IMR-90 (cell line): ENCODE data around the gene OSBPL8. TPM values are rescaled to one million over a fixed set of nuclear protein-coding genes. Genes with fewer than 3 reads are reported as not detected.

ENCODE experiments used
- ATAC-seq: fragments of 200-7000 bp; cut with Tn5 transposase; 2 replicates; pipeline ENCODE4 v1.9.1; 2020; ENCODE audit warnings: low read depth, mild to moderate bottlenecking, moderate library complexity
- BruUV-seq: library from RNA; stranded (reverse); fragments of 400-500 nt; replicated peaks from 2 replicates; lab custom pipeline; 2021; lab: Mats Ljungman, UMichigan
- CTCF ChIA-PET: fragments of 300-600 bp; formaldehyde crosslinking; extraction: SDS; loops from one replicate; lab custom pipeline; 2021; ENCODE audit warnings: antibody characterized with exemption; lab: Yijun Ruan, JAX
- POLR2A ChIA-PET: fragments of 300-600 bp; sonication (Branson Sonifier 250); formaldehyde crosslinking; loops from one replicate; lab custom pipeline; 2022; ENCODE audit warnings: antibody characterized with exemption; ENCODE audit not compliant: unreplicated experiment; lab: Charles Lee
- DNase-seq: peaks from one replicate; pipeline ENCODE4 v3.0.0; 2013
- H2AFZ ChIP-seq: replicated peaks from 2 replicates; pipeline ENCODE3; 2013; ENCODE audit warnings: low read length, mild to moderate bottlenecking; ENCODE audit not compliant: poor library complexity
- H2AK5ac ChIP-seq: 2 replicates; pipeline ENCODE4 v1.6.1; 2013; ENCODE audit warnings: low read depth, low read length, inconsistent platforms
- H2AK9ac ChIP-seq: replicated peaks from 2 replicates; pipeline ENCODE3; 2013; ENCODE audit warnings: mild to moderate bottlenecking, low read depth, low read length, moderate library complexity; ENCODE audit not compliant: poor library complexity
- H2BK120ac ChIP-seq: 2 replicates; pipeline ENCODE4 v1.6.1; 2013; ENCODE audit warnings: low read depth, low read length, inconsistent platforms
- H2BK15ac ChIP-seq: 3 replicates; pipeline ENCODE4 v1.6.1; 2013; ENCODE audit warnings: low read depth, low read length, inconsistent platforms
- H2BK20ac ChIP-seq: 2 replicates; pipeline ENCODE4 v1.6.1; 2013; ENCODE audit warnings: low read depth, mild to moderate bottlenecking, inconsistent platforms, low read length, moderate library complexity
- H2BK5ac ChIP-seq: 2 replicates; pipeline ENCODE4 v1.6.1; 2013; ENCODE audit warnings: mild to moderate bottlenecking, low read depth, low read length, inconsistent platforms; ENCODE audit not compliant: poor library complexity, severe bottlenecking
- H3K14ac ChIP-seq: replicated peaks from 2 replicates; pipeline ENCODE4 v1.6.1; 2013; ENCODE audit warnings: low read depth, low read length, inconsistent platforms
- H3K18ac ChIP-seq: 2 replicates; pipeline ENCODE4 v1.6.1; 2013; ENCODE audit warnings: low read depth, low read length, control low read depth
- H3K23ac ChIP-seq: 2 replicates; pipeline ENCODE4 v1.6.1; 2013; ENCODE audit warnings: low read depth, low read length, inconsistent platforms
- H3K27ac ChIP-seq: 2 replicates; pipeline ENCODE4 v1.5.1; 2013; ENCODE audit warnings: mild to moderate bottlenecking, control low read depth, low read length; ENCODE audit not compliant: insufficient read depth
- H3K27me3 ChIP-seq: 2 replicates; pipeline ENCODE4 v1.6.1; 2013; ENCODE audit warnings: low read length; ENCODE audit not compliant: control insufficient read depth, insufficient read depth
- H3K36me3 ChIP-seq: 2 replicates; pipeline ENCODE4 v1.6.1; 2013; ENCODE audit warnings: low read length, mixed read lengths; ENCODE audit not compliant: control insufficient read depth, insufficient read depth
- H3K4ac ChIP-seq: 2 replicates; pipeline ENCODE4 v1.6.1; 2013; ENCODE audit warnings: low read depth, low read length, inconsistent platforms
- H3K4me1 ChIP-seq: 2 replicates; pipeline ENCODE4 v1.6.1; 2013; ENCODE audit warnings: low read length, mixed read lengths; ENCODE audit not compliant: control insufficient read depth, insufficient read depth
- H3K4me2 ChIP-seq: 2 replicates; pipeline ENCODE4 v1.6.1; 2013; ENCODE audit warnings: low read depth, mild to moderate bottlenecking, control low read depth, low read length, moderate library complexity
- H3K4me3 ChIP-seq: 2 replicates; pipeline ENCODE4 v1.5.1; 2013; ENCODE audit warnings: low read depth, mild to moderate bottlenecking, control low read depth, low read length, moderate library complexity; ENCODE audit not compliant: insufficient read depth
- H3K56ac ChIP-seq: 2 replicates; pipeline ENCODE4 v1.6.1; 2013; ENCODE audit warnings: low read length, inconsistent platforms; ENCODE audit not compliant: insufficient read depth; ENCODE audit errors: extremely low read depth
- H3K79me1 ChIP-seq, 2 experiments: 2 replicates each; pipeline ENCODE4 v1.6.1; 2013; ENCODE audit warnings: low read length in 2 of 2, inconsistent platforms in 1 of 2, low read depth in 1 of 2
- H3K9ac ChIP-seq: 2 replicates; pipeline ENCODE4 v1.6.1; 2013; ENCODE audit warnings: low read depth, low read length, control low read depth
- H3K9me1 ChIP-seq: 2 replicates; pipeline ENCODE4 v1.6.1; 2013; ENCODE audit warnings: low read length, inconsistent platforms; ENCODE audit not compliant: insufficient read depth
- H3K9me3 ChIP-seq: 2 replicates; pipeline ENCODE4 v1.6.1; 2013; ENCODE audit warnings: low read length; ENCODE audit not compliant: control insufficient read depth, insufficient read depth
- H4K20me1 ChIP-seq: 2 replicates; pipeline ENCODE4 v1.6.1; 2013; ENCODE audit warnings: low read length, inconsistent platforms; ENCODE audit not compliant: insufficient read depth
- H4K5ac ChIP-seq: 2 replicates; pipeline ENCODE4 v1.6.1; 2013; ENCODE audit warnings: mild to moderate bottlenecking, low read depth, low read length, control low read depth
- H4K8ac ChIP-seq, 2 experiments: 2 replicates each; pipeline ENCODE4 v1.6.1; 2013; ENCODE audit warnings: low read depth in 2 of 2, low read length in 2 of 2, control low read depth in 1 of 2, inconsistent platforms in 1 of 2
- H4K91ac ChIP-seq: 2 replicates; pipeline ENCODE4 v1.6.1; 2013; ENCODE audit warnings: low read depth, low read length, inconsistent platforms; ENCODE audit not compliant: insufficient read depth
- FOS ChIP-seq: fragments of 150-350 bp; IDR thresholded peaks from 2 replicates; pipeline ENCODE4 v1.6.1; 2016; ENCODE audit warnings: low read depth, low read length
- MXI1 ChIP-seq: IDR thresholded peaks from 2 replicates; pipeline ENCODE4 v1.6.1; 2012; ENCODE audit warnings: low read depth, mild to moderate bottlenecking, low read length, moderate library complexity, borderline replicate concordance
- RFX5 ChIP-seq: IDR thresholded peaks from 2 replicates; pipeline ENCODE4 v1.8.0; 2012; ENCODE audit warnings: low read depth, mild to moderate bottlenecking, low read length, moderate library complexity
- USF2 ChIP-seq: fragments of 150-350 bp; IDR thresholded peaks from 2 replicates; pipeline ENCODE4 v1.6.1; 2017; ENCODE audit warnings: mild to moderate bottlenecking, antibody characterized with exemption, low read length, low read depth
- dilution Hi-C: fragments of 300-500 bp; cut with HindIII; formaldehyde crosslinking; loops from one replicate; pipeline ENCODE4 v1.14.3; 2018; ENCODE audit warnings: low sequenced_read_pairs; ENCODE audit not compliant: unreplicated experiment
- in situ Hi-C: fragments of 300-500 bp; cut with MboI; formaldehyde crosslinking; loops from 3 replicates; pipeline ENCODE4 v1.14.3; 2019; ENCODE audit warnings: low sequenced_read_pairs, inconsistent platforms, mixed read lengths
- intact Hi-C: fragments of 100-400 bp; cut with micrococcal nuclease; formaldehyde crosslinking; loops from 2 replicates; pipeline ENCODE4 v1.10.0; 2022
- polyA plus RNA-seq, 3 experiments: library from polyadenylated mRNA; depleted of rRNA; stranded (reverse); fragments of >200 nt; gene quantifications; 2 replicates each; pipeline ENCODE4 v1.2.3, GENCODE V29; 2012; ENCODE audit warnings: low replicate concordance in 1 of 3
- total RNA-seq: library from RNA; depleted of rRNA; stranded (reverse); fragments of >200 nt; gene quantifications from 2 replicates; pipeline ENCODE4 v1.2.3, GENCODE V29; 2012

The OSBPL8 gene
- total and polyA plus RNA-seq, 2 of the 4 experiments (the other 2 are of a cell fraction): 17.8 to 24.2 TPM

GRCh38 chr12:76310110-76310509, 249.5 kb downstream of the OSBPL8 start:
- H3K56ac ChIP-seq: no peak overlapping the region
- CTCF ChIA-PET: no interaction called here
- no peak overlapping the region for H2BK5ac ChIP-seq
- no peak overlapping the region for H3K4me2 ChIP-seq
- DNase-seq: peak; percentile 54
- in situ Hi-C loops (no loop called here), dilution Hi-C loops (no loop called here), intact Hi-C loops (no loop called here)
- H3K9me1 ChIP-seq: no peaks in the 10 kb centered on the region; the same call in 1 of the 2 replicates
- 0 out of 2 replicates have a peak overlapping the region, but pooled peaks have one; percentile 45 for H2AK5ac ChIP-seq
- no peak for TF ChIP-seq RFX5
- TF ChIP-seq FOS: peak; percentile 32; the same call in 1 of the 2 replicates
- no peak for TF ChIP-seq MXI1
- TF ChIP-seq USF2: no peak
- peak overlapping the region; percentile 28; the same call in 1 of the 2 replicates for H2BK120ac ChIP-seq
- ATAC-seq: peak; percentile 80
- POLR2A ChIA-PET: interaction anchor here (0.6 kb wide), 1 partner anchor 48 kb away, joined by 3 read pairs; no protein-coding TSS in a partner anchor
- peak overlapping the region; percentile 46; the same call in 1 of the 2 replicates for H3K18ac ChIP-seq
- peak overlapping the region in 1 of 2 experiments; percentile 14; a peak in 1 of 4 replicates for H4K8ac ChIP-seq
- H2BK20ac ChIP-seq: peak overlapping the region; percentile 58; the same call in 1 of the 2 replicates
- H4K5ac ChIP-seq: no peak overlapping the region; the same call in 1 of the 2 replicates
- no peaks in the 10 kb centered on the region for H3K27me3 ChIP-seq
- H2BK15ac ChIP-seq: peak overlapping the region; percentile 16; the same call in 1 of the 3 replicates
- no peak overlapping the region for H3K14ac ChIP-seq
- no peak overlapping the region for H4K91ac ChIP-seq
- H3K23ac ChIP-seq: no peak overlapping the region
- H3K9me3 ChIP-seq: no peaks in the 10 kb centered on the region
- H3K27ac ChIP-seq: no peak overlapping the region
- H3K4ac ChIP-seq: peak overlapping the region; percentile 68; the same call in 1 of the 2 replicates
- no peak overlapping the region for H3K9ac ChIP-seq
- no peak overlapping the region for H2AK9ac ChIP-seq
- H3K79me1 ChIP-seq: no peaks in the 10 kb centered on the region
- no TSS peak for BruUV-seq
- H3K4me3 ChIP-seq: no peak overlapping the region
- H3K36me3 ChIP-seq: no peaks in the 10 kb centered on the region
- peaks cover 6% of the 10 kb centered on the region; the same call in 1 of the 2 replicates for H3K4me1 ChIP-seq
- H2AFZ ChIP-seq: no peak overlapping the region
- H4K20me1 ChIP-seq: no peaks in the 10 kb centered on the region
